H7 (cell line): ENCODE data around the gene SNRPB. TPM values are rescaled to one million over a fixed set of nuclear protein-coding genes. Genes with fewer than 3 reads are reported as not detected.

Experiments used
- DNase-seq: peaks from one replicate; pipeline ENCODE4 v3.0.0; 2012
- H3K27me3 ChIP-seq: 2 replicates; pipeline ENCODE4 v1.6.0; 2011; ENCODE audit warnings: mild to moderate bottlenecking, low read length; ENCODE audit not compliant: control insufficient read depth, insufficient read depth
- H3K36me3 ChIP-seq: replicated peaks from 2 replicates; pipeline ENCODE4 v1.5.1; 2011; ENCODE audit warnings: low read length; ENCODE audit not compliant: control insufficient read depth, insufficient read depth
- H3K4me3 ChIP-seq: 2 replicates; pipeline ENCODE4 v1.5.1; 2011; ENCODE audit warnings: low read depth, mild to moderate bottlenecking, control low read depth, low read length, moderate library complexity; ENCODE audit not compliant: insufficient read depth
- total RNA-seq: library from RNA; depleted of rRNA; stranded (reverse); fragments of >200 nt; shearing (Covaris generic); gene quantifications from 2 replicates; pipeline ENCODE4 v1.2.3, GENCODE V29; 2014

The SNRPB gene
- total RNA-seq, 1 experiment from 2014 or later, result 854 TPM

DNA sequence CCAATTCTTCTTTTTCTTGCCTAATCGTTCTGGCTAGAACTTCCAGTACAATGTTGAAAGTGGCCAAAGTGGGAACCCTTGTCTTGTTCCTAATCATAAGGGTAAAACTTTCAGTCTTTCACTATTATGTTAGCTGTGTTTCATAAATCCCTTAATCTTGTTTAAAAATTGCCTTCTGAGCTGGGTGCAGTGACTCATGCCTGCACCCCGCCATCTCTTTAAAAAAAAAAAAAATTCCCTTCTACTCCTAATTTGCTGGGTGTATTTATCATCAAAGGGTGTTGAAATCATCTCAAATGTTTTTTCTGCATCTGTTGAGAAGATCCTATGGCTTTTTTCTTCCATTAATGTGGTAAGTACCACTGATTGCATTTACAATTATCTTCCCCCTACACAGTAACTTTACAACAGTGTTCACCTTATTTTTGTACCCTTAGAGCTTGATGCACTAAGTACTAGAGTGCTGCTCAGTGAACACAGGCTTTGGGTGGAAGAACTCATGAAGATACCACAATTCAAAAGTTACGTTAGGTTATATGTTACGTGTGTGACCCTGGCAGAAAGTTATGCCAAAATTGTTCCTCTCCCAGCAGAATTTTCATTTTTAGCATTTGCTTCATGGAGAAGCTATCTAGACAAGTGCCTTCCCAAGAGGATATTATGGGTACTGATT lies 9.7 kb downstream of the SNRPB start:
- Histone ChIP-seq H3K4me3 (no peak overlapping the region), H3K27me3 (no peaks in the 10 kb centered on the region), H3K36me3 (peaks cover 49% of the 10 kb centered on the region)
- no peak for DNase-seq

DNA sequence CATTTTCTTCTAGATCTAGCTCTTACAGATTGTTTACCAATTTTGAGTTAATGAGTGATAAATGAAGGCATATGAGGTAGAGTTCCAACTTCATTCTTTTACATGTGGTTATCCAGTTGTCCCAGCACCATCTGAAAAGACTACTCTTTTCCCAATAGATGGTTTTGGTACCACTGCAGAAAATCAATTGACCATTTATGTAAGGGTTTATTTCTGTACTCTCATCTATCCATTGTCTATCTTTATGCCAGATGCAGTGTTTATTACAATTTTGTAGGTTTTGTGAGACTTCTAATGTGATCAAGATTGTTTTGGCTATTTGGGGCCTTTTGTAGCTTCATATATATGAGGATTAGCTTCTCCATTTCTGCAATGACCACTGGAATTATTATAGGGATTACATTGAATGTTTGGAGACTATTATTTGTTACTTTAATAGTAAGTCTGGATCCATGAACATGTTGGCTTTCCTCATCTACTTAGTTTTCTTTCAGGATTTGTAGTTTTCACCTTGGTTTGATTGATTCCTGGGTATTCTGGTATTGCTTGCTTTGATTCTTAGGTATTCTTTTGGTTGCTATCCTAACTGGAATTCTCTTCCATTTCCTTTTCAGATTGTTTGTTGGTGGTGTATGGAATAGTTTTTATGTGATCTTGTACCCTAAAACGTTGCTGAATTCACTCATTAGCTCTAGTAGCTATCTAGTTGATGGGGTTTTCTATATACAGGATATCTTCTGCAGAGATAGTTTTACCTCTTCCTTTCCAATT lies 10.4 kb downstream of the SNRPB start:
- H3K36me3 ChIP-seq, result peaks cover 44% of the 10 kb centered on the region
- no peak overlapping the region for H3K4me3 ChIP-seq
- no peaks in the 10 kb centered on the region for H3K27me3 ChIP-seq
- DNase-seq, result no peak

GRCh38 chr20:2458919-2459499 lies 11.6 kb downstream of the SNRPB start:
- Histone ChIP-seq H3K4me3 (no peak overlapping the region), H3K36me3 (peaks cover 35% of the 10 kb centered on the region), H3K27me3 (no peaks in the 10 kb centered on the region)
- no peak for DNase-seq

DNA sequence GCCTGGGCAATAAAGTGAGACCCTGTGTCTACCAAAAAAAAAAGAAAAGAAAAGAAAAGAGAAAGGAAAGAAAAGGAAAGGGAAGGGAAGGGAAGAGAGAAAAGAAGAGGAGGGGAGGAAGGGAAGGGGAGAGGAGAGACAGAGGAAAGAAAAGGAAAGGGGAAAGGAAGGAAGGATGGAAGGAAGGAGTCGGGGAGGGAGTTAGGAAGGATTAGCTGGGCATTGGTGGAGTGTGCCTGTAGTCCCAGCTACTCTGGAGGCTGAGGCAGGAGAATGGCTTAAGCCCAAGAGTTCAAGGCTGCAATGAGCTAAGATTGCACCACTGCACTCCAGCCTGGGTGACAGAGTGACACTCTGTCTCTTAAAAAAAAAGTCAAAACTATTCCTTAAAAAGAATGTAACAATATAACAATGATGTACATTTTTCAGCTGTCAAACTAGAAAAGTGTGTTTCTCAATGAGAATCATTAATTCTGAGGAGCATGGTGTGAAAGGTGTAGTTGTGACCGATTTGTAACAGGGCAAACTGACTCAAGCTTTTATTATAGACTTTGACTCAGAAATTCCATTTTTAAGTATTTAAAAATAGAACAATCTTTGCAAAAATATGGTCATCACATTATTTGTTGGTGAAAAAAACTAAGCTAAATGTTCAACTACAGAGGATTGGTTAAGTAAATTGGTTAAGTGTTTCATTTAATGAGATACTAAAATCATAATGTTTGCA lies 14.7 kb downstream of the SNRPB start:
- no peak for DNase-seq
- no peaks in the 10 kb centered on the region for H3K27me3 ChIP-seq
- H3K36me3 ChIP-seq, result peaks cover 7% of the 10 kb centered on the region
- no peak overlapping the region for H3K4me3 ChIP-seq

DNA sequence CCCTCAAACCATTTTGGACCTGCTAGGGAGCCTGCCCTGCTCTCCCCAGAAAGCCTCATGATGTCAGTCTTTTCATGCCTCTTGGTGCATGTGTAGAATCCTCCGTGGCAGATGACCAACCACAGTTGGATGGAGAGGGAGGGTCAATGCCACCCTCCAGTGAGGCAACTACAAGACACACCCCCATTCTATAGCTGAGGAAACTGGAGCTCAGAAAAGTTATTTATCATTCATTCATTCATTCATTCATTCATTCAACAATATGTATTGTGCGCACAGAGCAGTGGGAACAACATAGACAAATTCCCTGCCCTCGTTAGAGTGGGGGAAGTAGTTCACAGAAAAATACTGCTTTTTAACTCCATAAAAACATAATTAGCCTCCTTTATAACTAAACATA lies 16.8 kb downstream of the SNRPB start:
- H3K27me3 ChIP-seq, result no peaks in the 10 kb centered on the region
- H3K36me3 ChIP-seq, result no peaks in the 10 kb centered on the region
- no peak overlapping the region for H3K4me3 ChIP-seq
- no peak for DNase-seq

DNA sequence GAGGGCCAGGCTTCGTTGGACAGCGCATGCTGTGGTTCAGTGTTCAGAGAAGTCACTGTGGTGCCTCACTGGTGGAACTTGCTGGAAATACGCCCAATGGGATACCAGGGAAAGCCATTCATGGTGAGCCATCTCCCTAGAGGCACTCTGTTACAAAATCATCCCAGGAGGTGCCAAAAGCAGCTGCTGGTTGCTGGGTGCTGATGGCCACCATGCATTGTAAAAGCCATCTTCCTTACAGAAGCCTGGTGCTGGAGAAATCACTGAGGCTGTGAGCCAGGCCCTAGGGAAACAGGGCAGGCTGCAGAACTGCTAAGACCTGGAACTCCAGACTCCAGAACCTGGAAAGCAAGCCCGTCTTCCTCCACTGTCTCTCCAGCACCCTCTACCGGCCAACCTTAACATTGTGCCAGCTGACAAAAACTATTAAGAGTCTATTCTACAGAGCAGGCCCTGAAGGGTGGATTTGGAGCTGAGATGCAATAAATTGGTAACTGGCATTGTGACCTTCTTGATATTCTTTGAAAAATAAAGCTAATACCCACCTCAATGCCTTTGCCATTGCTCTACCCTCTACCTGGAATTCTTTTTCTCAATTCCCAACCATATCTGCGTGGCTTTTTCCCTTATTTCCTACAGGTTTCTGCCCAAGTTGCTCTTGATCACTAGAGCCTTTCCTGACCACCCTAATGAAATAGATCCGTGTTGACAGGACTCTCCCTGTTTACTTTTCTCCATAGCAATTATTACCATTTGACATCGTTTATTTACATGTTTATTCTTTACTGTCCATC lies 18.5 kb downstream of the SNRPB start:
- H3K36me3 ChIP-seq, result no peaks in the 10 kb centered on the region
- peak; percentile 72 for DNase-seq
- no peak overlapping the region for H3K4me3 ChIP-seq
- H3K27me3 ChIP-seq, result no peaks in the 10 kb centered on the region

- Histone ChIP-seq H3K36me3 (no peaks in the 10 kb centered on the region), H3K4me3 (no peak overlapping the region), H3K27me3 (no peaks in the 10 kb centered on the region)
- DNase-seq, result no peak
Measured at GRCh38 chr20:2451422-2451821, 19.2 kb downstream of the SNRPB start.

DNA sequence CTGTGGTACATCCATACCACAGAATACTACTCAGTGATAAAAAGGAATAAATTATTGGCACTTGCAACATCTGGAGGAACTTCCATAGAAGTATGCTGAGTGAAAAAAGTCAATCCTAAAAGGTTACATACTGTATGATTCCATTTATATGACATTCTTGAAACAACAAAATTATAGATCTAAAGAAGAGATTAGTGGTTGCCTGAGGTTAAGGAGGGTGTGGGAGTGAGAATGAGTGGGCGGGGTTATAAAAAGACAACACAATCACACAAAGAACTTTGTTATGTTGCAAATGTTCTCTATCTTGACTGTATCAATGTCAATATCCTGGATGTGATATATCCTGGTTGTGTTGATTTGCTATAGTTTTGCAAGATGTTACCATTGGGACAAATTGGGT lies 21.2 kb downstream of the SNRPB start:
- H3K27me3 ChIP-seq, result no peaks in the 10 kb centered on the region
- H3K4me3 ChIP-seq, result no peak overlapping the region
- no peak for DNase-seq
- no peaks in the 10 kb centered on the region for H3K36me3 ChIP-seq

GRCh38 chr20:2446845-2447244 lies 23.7 kb downstream of the SNRPB start:
- Histone ChIP-seq H3K36me3 (no peaks in the 10 kb centered on the region), H3K27me3 (no peaks in the 10 kb centered on the region), H3K4me3 (no peak overlapping the region)
- DNase-seq, result no peak

GRCh38 chr20:2431185-2431584 lies 39.4 kb downstream of the SNRPB start:
- no peak for DNase-seq
- no peaks in the 10 kb centered on the region for H3K27me3 ChIP-seq
- no peaks in the 10 kb centered on the region for H3K36me3 ChIP-seq
- H3K4me3 ChIP-seq, result no peak overlapping the region

DNA sequence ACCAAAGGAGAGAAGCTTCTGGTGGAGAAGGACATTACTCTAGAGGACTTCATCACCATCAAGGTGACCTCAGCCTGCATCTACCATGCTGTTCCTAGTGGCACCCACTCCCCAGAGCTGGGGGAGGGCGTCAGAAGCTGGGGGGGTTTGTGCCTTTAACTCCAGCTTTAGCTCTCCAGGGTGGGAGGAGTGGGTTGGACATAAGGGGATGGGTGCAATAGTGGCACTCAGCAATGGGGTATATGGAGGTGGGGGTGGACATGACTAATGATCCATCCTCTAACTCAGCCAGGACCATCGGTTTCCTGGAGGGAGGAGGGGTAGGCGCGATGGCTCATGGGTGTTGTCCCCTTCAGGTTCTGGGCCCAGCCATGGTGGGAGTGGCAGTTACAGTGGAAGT lies 40.1 kb downstream of the SNRPB start:
- no peaks in the 10 kb centered on the region for H3K36me3 ChIP-seq

DNA sequence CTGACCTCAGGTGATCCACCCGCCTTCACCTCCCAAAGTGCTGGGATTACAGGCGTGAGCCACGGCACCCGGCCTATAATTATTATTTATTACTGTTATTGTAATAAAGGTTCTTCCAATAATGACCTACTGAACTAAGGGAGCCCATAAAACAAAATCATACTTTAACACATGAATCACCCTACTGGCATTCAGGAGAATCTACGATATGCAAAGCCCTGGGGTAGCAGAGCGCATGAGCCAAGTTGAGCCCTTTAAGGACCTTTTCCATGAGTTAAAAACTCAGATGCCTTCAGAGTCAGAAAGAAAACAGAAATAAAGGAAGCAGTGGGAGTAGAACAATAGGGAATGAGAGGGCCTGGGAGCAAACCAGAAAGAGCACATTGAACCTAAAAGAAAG lies 41.5 kb downstream of the SNRPB start:
- H3K36me3 ChIP-seq, result no peaks in the 10 kb centered on the region
- no peak overlapping the region for H3K4me3 ChIP-seq
- DNase-seq, result no peak
- no peaks in the 10 kb centered on the region for H3K27me3 ChIP-seq

More for the DNA sequence above, 40.1 kb downstream of the SNRPB start:
- DNase-seq, result no peak
- H3K27me3 ChIP-seq, result no peaks in the 10 kb centered on the region
- H3K4me3 ChIP-seq, result no peak overlapping the region

DNA sequence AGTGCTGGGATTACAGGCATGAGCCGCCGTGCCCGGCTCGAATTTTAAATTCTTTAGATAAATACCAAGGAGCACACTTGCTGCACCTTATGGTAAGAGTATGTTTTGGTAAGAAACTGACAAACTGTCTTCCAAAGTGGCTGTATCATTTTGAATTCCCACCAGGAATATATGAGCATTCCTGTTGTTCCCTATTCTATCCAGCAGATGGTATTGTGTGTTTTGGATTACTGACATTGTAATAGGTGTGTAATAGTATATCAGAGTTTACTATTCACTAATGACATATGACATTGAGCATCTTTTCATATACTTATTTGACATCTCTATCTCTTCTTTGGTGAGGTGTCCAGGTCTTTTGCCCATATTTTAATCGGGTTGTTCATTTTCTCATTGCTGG lies 49.3 kb downstream of the SNRPB start:
- no peak overlapping the region for H3K4me3 ChIP-seq
- H3K36me3 ChIP-seq, result no peaks in the 10 kb centered on the region
- no peak for DNase-seq
- no peaks in the 10 kb centered on the region for H3K27me3 ChIP-seq

DNA sequence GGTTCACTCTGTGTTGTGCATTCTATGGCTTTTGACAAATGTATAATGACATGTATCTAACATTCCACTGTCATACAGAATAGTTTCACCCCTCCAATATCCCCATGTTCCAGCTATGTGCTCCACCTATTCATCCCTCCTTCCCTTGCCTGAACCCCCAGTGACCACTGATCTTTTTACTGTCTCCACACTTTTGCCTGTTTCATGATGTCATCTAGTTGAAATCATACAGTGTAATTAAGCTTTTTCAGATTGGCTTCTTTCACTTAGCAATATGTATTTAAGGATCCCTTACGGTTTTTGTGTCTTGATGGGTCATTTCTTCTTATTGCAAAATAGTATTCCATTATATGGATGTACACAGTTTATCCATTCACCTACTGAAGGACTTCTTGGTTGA lies 50.1 kb downstream of the SNRPB start:
- no peak for DNase-seq
- no peak overlapping the region for H3K4me3 ChIP-seq
- no peaks in the 10 kb centered on the region for H3K36me3 ChIP-seq
- no peaks in the 10 kb centered on the region for H3K27me3 ChIP-seq
